Upper lobe of right lung (tissue), 1 donor: Measurements from ENCODE around the gene CEP192. TPM values are rescaled to one million over a fixed set of nuclear protein-coding genes. Genes with fewer than 3 reads are reported as not detected.

Experiments used
- ATAC-seq: fragments of 200-7000 bp; cut with Tn5 transposase; one replicate; pipeline ENCODE4 v1.9.1; 2020; ENCODE audit warnings: mild to moderate bottlenecking, moderate library complexity
- DNase-seq: peaks from one replicate; pipeline ENCODE4 v3.0.0-alpha.2; 2020
- H3K27ac ChIP-seq: fragments of 200-600 bp; one replicate; pipeline ENCODE4 v1.8.0; 2022
- H3K27me3 ChIP-seq: fragments of 200-600 bp; one replicate; pipeline ENCODE4 v1.8.0; 2022; ENCODE audit warnings: mild to moderate bottlenecking
- H3K36me3 ChIP-seq: fragments of 200-600 bp; one replicate; pipeline ENCODE4 v1.8.0; 2022
- H3K4me1 ChIP-seq: fragments of 200-600 bp; one replicate; pipeline ENCODE4 v1.8.0; 2022
- H3K4me3 ChIP-seq: fragments of 200-600 bp; one replicate; pipeline ENCODE4 v1.8.0; 2022; ENCODE audit warnings: mild to moderate bottlenecking
- H3K9me3 ChIP-seq: fragments of 200-600 bp; one replicate; pipeline ENCODE4 v1.8.0; 2022
- CTCF ChIP-seq: fragments of 200-600 bp; IDR thresholded peaks from one replicate; pipeline ENCODE4 v1.8.0; 2022; ENCODE audit warnings: antibody characterized with exemption
- intact Hi-C: fragments of 100-400 bp; cut with DNase I; formaldehyde crosslinking; loops from one replicate; pipeline ENCODE4 v1.11.0; 2022
- long read RNA-seq: library from polyadenylated mRNA; unstranded; transcript quantifications from one replicate; pipeline ENCODE4 v2.0.0, GENCODE V29; 2021
- total RNA-seq: library from RNA; stranded (reverse); fragmentation: NEBNext Ultra II Directional; extraction: Animal tissue kit (Norgen Biotek cat#: 25700); gene quantifications from one replicate; pipeline ENCODE4 v1.2.1, GENCODE V29; 2021
- donor health status: DM: no; HTN: yes; CAD: no; lungs with severe emphysema.

CEP192 gene, protein sequence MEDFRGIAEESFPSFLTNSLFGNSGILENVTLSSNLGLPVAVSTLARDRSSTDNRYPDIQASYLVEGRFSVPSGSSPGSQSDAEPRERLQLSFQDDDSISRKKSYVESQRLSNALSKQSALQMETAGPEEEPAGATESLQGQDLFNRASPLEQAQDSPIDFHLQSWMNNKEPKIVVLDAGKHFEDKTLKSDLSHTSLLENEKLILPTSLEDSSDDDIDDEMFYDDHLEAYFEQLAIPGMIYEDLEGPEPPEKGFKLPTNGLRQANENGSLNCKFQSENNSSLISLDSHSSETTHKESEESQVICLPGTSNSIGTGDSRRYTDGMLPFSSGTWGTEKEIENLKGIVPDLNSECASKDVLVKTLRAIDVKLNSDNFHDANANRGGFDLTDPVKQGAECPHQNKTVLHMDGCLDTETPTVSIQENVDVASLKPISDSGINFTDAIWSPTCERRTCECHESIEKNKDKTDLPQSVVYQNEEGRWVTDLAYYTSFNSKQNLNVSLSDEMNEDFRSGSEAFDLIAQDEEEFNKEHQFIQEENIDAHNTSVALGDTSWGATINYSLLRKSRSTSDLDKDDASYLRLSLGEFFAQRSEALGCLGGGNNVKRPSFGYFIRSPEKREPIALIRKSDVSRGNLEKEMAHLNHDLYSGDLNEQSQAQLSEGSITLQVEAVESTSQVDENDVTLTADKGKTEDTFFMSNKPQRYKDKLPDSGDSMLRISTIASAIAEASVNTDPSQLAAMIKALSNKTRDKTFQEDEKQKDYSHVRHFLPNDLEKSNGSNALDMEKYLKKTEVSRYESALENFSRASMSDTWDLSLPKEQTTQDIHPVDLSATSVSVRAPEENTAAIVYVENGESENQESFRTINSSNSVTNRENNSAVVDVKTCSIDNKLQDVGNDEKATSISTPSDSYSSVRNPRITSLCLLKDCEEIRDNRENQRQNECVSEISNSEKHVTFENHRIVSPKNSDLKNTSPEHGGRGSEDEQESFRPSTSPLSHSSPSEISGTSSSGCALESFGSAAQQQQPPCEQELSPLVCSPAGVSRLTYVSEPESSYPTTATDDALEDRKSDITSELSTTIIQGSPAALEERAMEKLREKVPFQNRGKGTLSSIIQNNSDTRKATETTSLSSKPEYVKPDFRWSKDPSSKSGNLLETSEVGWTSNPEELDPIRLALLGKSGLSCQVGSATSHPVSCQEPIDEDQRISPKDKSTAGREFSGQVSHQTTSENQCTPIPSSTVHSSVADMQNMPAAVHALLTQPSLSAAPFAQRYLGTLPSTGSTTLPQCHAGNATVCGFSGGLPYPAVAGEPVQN (N-terminal part only)
- total RNA-seq, result 24.6 TPM
- long read RNA-seq, partial matches to known transcripts, result 5 of 9 reads
- long read RNA-seq, other reads (novel, unspliced or antisense), result 4 of 9 reads

GRCh38 chr18:12990967-12991820, at the start of gene CEP192:
CEP192 (plus strand) TSS chr18:12991362; CDS start chr18:12999425, 8,063 bp downstream.
- no peak for TF ChIP-seq CTCF
- peak within 1 kb of the TSS; percentile 77 for H3K4me3 ChIP-seq
- intact Hi-C loops, result no loop called here
- peaks cover 16% of the 10 kb centered on the region for H3K4me1 ChIP-seq
- H3K36me3 ChIP-seq, result peaks cover 7% of the 10 kb centered on the region
- H3K27me3 ChIP-seq, result no peaks in the 10 kb centered on the region
- H3K9me3 ChIP-seq, result no peaks in the 10 kb centered on the region
- peak within 1 kb of the TSS; percentile 85 for H3K27ac ChIP-seq
- peak; percentile 98 for DNase-seq
- peak; percentile 99 for ATAC-seq

- Histone ChIP-seq H3K4me3 (no peak overlapping the region), H3K9me3 (no peaks in the 10 kb centered on the region), H3K36me3 (no peaks in the 10 kb centered on the region), H3K27ac (no peak overlapping the region), H3K27me3 (no peaks in the 10 kb centered on the region), H3K4me1 (peaks cover 12% of the 10 kb centered on the region)
- intact Hi-C loops, result no loop called here
- DNase-seq, result no peak
- ATAC-seq, result no peak
- no peak for TF ChIP-seq CTCF
These were observed 47.9 kb upstream of the CEP192 start for GRCh38 chr18:12943215-12943614.

DNA sequence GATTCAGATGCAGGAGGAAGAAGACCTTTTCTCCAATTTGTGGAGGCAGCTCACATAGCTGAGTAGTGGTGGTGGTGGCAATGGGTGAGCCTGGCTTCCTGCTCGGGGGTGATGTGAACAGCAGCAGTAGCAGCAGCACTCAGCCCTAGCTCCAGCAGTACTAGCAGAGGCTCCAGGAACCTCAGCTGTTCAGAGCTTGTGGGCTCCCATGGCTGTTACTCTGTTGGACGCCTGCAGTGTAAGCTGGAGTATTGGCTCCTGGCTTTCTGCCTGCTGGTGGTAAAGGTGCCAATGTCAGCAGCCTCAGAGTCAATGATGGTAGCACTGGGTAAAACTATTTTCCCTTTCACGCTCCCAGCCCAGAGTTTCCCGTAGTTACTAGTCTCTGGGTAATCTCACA, 46.5 kb upstream of the CEP192 start:
- ATAC-seq, result no peak
- Histone ChIP-seq H3K4me1 (peaks cover 18% of the 10 kb centered on the region), H3K4me3 (no peak overlapping the region), H3K9me3 (no peaks in the 10 kb centered on the region), H3K27ac (no peak overlapping the region), H3K27me3 (no peaks in the 10 kb centered on the region), H3K36me3 (no peaks in the 10 kb centered on the region)
- no peak for TF ChIP-seq CTCF
- intact Hi-C loops, result no loop called here
- DNase-seq, result no peak

GRCh38 chr18:12946549-12947284, 44.4 kb upstream of the CEP192 start:
- H3K4me1 ChIP-seq, result peaks cover 22% of the 10 kb centered on the region
- H3K27ac ChIP-seq, result peak overlapping the region; percentile 99
- intact Hi-C loops, result no loop called here
- no peaks in the 10 kb centered on the region for H3K36me3 ChIP-seq
- DNase-seq (no peak), ATAC-seq (no peak)
- H3K4me3 ChIP-seq, result peak overlapping the region; percentile 91
- H3K27me3 ChIP-seq, result no peaks in the 10 kb centered on the region
- no peaks in the 10 kb centered on the region for H3K9me3 ChIP-seq
- TF ChIP-seq CTCF, result no peak
